Trophoblast cell (in vitro differentiated cells and primary cell): Measurements from ENCODE around the gene FHOD1.
A peak's percentile ranks its signal among the peaks of the same experiment; 100 is the strongest.

Experiments used
- DNase-seq, 2 donors: peaks; one replicate each; pipeline ENCODE4 v3.0.0-alpha.2; 2016
- H2AFZ ChIP-seq: 2 replicates; pipeline ENCODE4 v1.6.1; 2013; ENCODE audit warnings: low read length, moderate library complexity, mild to moderate bottlenecking; ENCODE audit not compliant: insufficient read depth, poor library complexity
- H2AK5ac ChIP-seq: 2 replicates; pipeline ENCODE4 v1.6.1; 2013; ENCODE audit warnings: mild to moderate bottlenecking, low read length
- H2BK120ac ChIP-seq: 2 replicates; pipeline ENCODE4 v1.6.1; 2013; ENCODE audit warnings: low read length, mild to moderate bottlenecking, moderate library complexity; ENCODE audit not compliant: insufficient read depth, poor library complexity
- H2BK12ac ChIP-seq: 2 replicates; pipeline ENCODE4 v1.6.1; 2013; ENCODE audit warnings: mild to moderate bottlenecking, low read length, moderate library complexity
- H2BK5ac ChIP-seq: 2 replicates; pipeline ENCODE4 v1.6.1; 2013; ENCODE audit warnings: low read length, low read depth, moderate library complexity, mild to moderate bottlenecking; ENCODE audit not compliant: poor library complexity
- H3K14ac ChIP-seq: 2 replicates; pipeline ENCODE4 v1.6.1; 2013; ENCODE audit warnings: mild to moderate bottlenecking, low read length
- H3K18ac ChIP-seq: 2 replicates; pipeline ENCODE4 v1.6.1; 2013; ENCODE audit warnings: mild to moderate bottlenecking, low read length
- H3K23ac ChIP-seq: 2 replicates; pipeline ENCODE4 v1.6.1; 2013; ENCODE audit warnings: low read length
- H3K27ac ChIP-seq: 2 replicates; pipeline ENCODE4 v1.5.1; 2013; ENCODE audit warnings: low read depth, mild to moderate bottlenecking, inconsistent platforms, low read length, moderate library complexity
- H3K27me3 ChIP-seq: 2 replicates; pipeline ENCODE4 v1.6.1; 2013; ENCODE audit warnings: inconsistent platforms, mild to moderate bottlenecking, low read length, moderate library complexity; ENCODE audit not compliant: insufficient read depth
- H3K36me3 ChIP-seq, 2 experiments: 1 replicate in 1 of 2; 2 replicates in 1 of 2; pipeline ENCODE4 v1.6.1; 2013; ENCODE audit warnings: low read length in 2 of 2, mild to moderate bottlenecking in 2 of 2, moderate library complexity in 1 of 2; ENCODE audit not compliant: insufficient read depth in 2 of 2, control insufficient read depth in 1 of 2
- H3K4ac ChIP-seq: 2 replicates; pipeline ENCODE4 v1.6.1; 2013; ENCODE audit warnings: low read depth, mild to moderate bottlenecking, low read length, moderate library complexity
- H3K4me1 ChIP-seq, 2 experiments: 1 replicate in 1 of 2; 2 replicates in 1 of 2; pipeline ENCODE4 v1.6.1; 2013; ENCODE audit warnings: low read length in 2 of 2, mild to moderate bottlenecking in 2 of 2, moderate library complexity in 1 of 2; ENCODE audit not compliant: insufficient read depth in 2 of 2, control insufficient read depth in 1 of 2
- H3K4me2 ChIP-seq: 2 replicates; pipeline ENCODE4 v1.6.1; 2013; ENCODE audit warnings: inconsistent platforms, mild to moderate bottlenecking, low read length, moderate library complexity
- H3K4me3 ChIP-seq: 2 replicates; pipeline ENCODE4 v1.5.1; 2013; ENCODE audit warnings: mild to moderate bottlenecking, low read depth, low read length, inconsistent platforms
- H3K79me1 ChIP-seq: one replicate; pipeline ENCODE4 v1.6.1; 2013; ENCODE audit warnings: low read length
- H3K79me2 ChIP-seq: 2 replicates; pipeline ENCODE4 v1.6.1; 2013; ENCODE audit warnings: low read length, mild to moderate bottlenecking; ENCODE audit not compliant: control insufficient read depth, insufficient read depth, poor library complexity
- H3K9ac ChIP-seq: 2 replicates; pipeline ENCODE4 v1.6.1; 2013; ENCODE audit warnings: mild to moderate bottlenecking, low read length
- H3K9me3 ChIP-seq: 2 replicates; pipeline ENCODE4 v1.6.1; 2013; ENCODE audit warnings: low read depth, mild to moderate bottlenecking, control low read depth, inconsistent platforms, low read length; ENCODE audit not compliant: insufficient read depth
- H4K12ac ChIP-seq: 2 replicates; pipeline ENCODE4 v1.6.1; 2013; ENCODE audit warnings: low read depth, mild to moderate bottlenecking, low read length, moderate library complexity
- H4K8ac ChIP-seq: 2 replicates; pipeline ENCODE4 v1.6.1; 2013; ENCODE audit warnings: low read depth, mild to moderate bottlenecking, low read length, moderate library complexity
- H4K91ac ChIP-seq: one replicate; pipeline ENCODE4 v1.6.1; 2013; ENCODE audit warnings: low read depth, mild to moderate bottlenecking, low read length, moderate library complexity
- WGBS: extraction: QIAGEN DNeasy Blood & Tissue Kit; methylation state at CpG from one replicate; pipeline ENCODE4 v1.1.7; 2013; ENCODE audit warnings: missing lambda C conversion rate; ENCODE audit not compliant: insufficient read length, insufficient coverage; ENCODE audit errors: extremely low coverage; 5-methylcytosine and 5-hydroxymethylcytosine counted together

The FHOD1 gene

DNA sequence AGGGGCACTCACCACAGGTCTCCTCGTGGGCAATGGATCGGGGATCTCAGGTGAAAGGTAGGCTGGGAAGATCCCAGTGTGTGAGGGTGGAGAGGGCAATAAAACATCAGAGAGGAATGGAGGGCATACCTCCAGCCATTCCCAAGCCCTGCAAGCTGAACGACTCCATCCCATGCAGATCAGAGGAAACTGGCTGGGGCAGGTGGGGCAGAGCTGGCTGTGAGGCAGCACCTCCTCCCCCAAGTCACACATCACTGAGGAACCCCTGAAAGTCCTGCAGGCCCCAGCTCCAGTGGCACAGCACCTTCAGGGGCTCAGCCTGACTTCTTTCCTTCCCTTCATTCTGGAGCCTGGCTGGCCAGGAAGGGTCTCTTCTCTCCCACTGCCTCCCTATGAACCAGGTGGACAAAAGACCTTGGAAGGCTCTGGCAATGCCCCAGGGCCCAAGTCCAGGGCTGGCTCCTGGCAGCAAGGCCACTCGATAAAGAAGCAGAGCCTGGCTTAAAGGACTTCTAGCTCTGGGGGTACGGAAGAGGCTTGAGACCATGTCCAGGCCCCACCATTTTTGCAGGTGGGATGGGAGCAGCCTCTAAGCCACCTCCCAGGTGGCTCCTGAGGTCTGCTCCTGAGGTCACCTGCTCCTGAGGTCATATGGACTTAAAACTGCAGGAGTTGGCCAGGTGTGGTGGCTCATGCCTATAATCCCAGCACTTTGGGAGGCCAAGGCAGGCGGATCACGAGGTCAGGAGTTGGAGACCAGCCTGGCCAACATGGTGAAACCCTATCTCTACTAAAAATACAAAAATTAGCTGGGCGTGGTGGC lies 33.9 kb downstream of the FHOD1 start:
- Histone ChIP-seq H2BK120ac (peak overlapping the region; percentile 14), H3K9me3 (peaks cover 2% of the 10 kb centered on the region), H3K4me2 (peak overlapping the region; percentile 1), H4K8ac (peak overlapping the region; percentile 17), H2AFZ (no peak overlapping the region), H4K91ac (no peak overlapping the region), H4K12ac (no peak overlapping the region), H3K23ac (no peak overlapping the region), H3K18ac (peak overlapping the region; percentile 24), H3K14ac (peak overlapping the region; percentile 34), H3K79me1 (peaks cover 6% of the 10 kb centered on the region), H3K36me3 (no peaks in the 10 kb centered on the region), H2BK12ac (peak overlapping the region; percentile 12), H3K4me3 (no peak overlapping the region), H2AK5ac (peak overlapping the region; percentile 66), H3K4ac (no peak overlapping the region), H3K9ac (no peak overlapping the region), H2BK5ac (no peak overlapping the region), H3K27ac (peak overlapping the region; percentile 72), H3K27me3 (no peaks in the 10 kb centered on the region), H3K79me2 (peaks cover 2% of the 10 kb centered on the region), H3K4me1 (peaks cover 10 to 12% of the 10 kb centered on the region in 2 experiments)
- WGBS: no CpG with 5 or more reads among the region's 8 CpGs
- DNase-seq: no peak

DNA sequence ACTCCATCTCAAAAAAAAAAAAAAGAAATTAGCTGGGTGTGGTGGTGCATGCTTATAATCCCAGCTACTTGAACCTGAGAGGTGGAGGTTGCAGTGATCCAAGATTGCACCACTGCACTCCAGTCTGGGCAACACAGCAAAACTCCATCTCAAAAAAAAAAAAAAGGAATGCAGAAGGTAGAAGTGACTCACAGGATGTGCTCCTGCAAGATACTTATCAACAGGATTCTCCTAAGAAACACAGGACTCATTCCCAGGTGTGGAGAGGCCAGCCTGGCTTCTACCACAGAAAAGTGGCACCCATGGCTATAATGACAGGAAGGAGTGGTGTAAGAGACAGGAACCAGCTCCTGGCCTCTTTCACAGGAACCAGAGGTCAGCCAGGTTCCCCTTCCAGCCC lies 34.5 kb downstream of the FHOD1 start:
- Histone ChIP-seq H3K9me3 (peaks cover 2% of the 10 kb centered on the region), H3K4me2 (peak overlapping the region; percentile 1), H3K27me3 (no peaks in the 10 kb centered on the region), H4K12ac (no peak overlapping the region), H2AFZ (no peak overlapping the region), H2BK12ac (no peak overlapping the region), H2BK120ac (no peak overlapping the region), H3K4me1 (peaks cover 14 to 19% of the 10 kb centered on the region in 2 experiments), H3K79me1 (peaks cover 6% of the 10 kb centered on the region), H3K79me2 (peaks cover 2% of the 10 kb centered on the region), H3K18ac (no peak overlapping the region), H3K4ac (no peak overlapping the region), H3K9ac (no peak overlapping the region), H3K14ac (no peak overlapping the region), H3K4me3 (no peak overlapping the region), H4K91ac (no peak overlapping the region), H3K27ac (peak overlapping the region; percentile 72), H3K23ac (no peak overlapping the region), H2AK5ac (no peak overlapping the region), H4K8ac (no peak overlapping the region), H3K36me3 (no peaks in the 10 kb centered on the region), H2BK5ac (no peak overlapping the region)
- DNase-seq: peak; percentile 66 to 84

DNA sequence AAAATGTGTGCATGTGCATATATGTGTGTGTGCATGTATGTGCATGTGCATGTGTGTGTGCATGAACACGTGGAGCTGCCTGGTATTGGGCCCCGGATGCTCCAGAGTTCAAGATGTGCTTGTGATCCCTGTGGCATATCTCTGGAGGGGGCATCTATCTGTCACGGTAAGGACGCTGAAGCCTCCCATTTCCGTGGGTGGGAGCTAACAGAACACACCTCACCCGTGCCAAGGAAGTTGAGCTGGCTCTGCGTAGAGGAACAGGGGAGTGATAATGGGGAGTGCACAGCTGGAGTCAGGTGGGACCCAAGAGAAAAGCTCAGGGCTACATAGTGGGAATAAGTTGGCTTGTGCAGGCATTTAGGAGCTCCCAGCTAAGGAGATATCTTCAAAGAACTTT lies 35.6 kb downstream of the FHOD1 start:
- Histone ChIP-seq H3K4me3 (no peak overlapping the region), H2AFZ (no peak overlapping the region), H3K79me2 (peaks cover 2% of the 10 kb centered on the region), H2AK5ac (no peak overlapping the region), H3K9ac (no peak overlapping the region), H4K91ac (no peak overlapping the region), H3K14ac (no peak overlapping the region), H3K4me2 (no peak overlapping the region), H2BK5ac (no peak overlapping the region), H3K4me1 (peaks cover 25 to 30% of the 10 kb centered on the region in 2 experiments), H3K23ac (no peak overlapping the region), H3K36me3 (no peaks in the 10 kb centered on the region), H3K27ac (no peak overlapping the region), H3K79me1 (peaks cover 12% of the 10 kb centered on the region), H3K18ac (no peak overlapping the region), H3K9me3 (peaks cover 2% of the 10 kb centered on the region), H4K8ac (no peak overlapping the region), H2BK120ac (no peak overlapping the region), H3K4ac (no peak overlapping the region), H4K12ac (no peak overlapping the region), H3K27me3 (no peaks in the 10 kb centered on the region), H2BK12ac (no peak overlapping the region)
- DNase-seq: no peak
- no CpG with 5 or more reads among the region's 7 CpGs for WGBS

GRCh38 chr16:67210069-67210937 lies 37.0 kb downstream of the FHOD1 start:
- no peak overlapping the region for H2AK5ac ChIP-seq
- no CpG with 5 or more reads among the region's 25 CpGs for WGBS
- no peak overlapping the region for H3K4ac ChIP-seq
- peaks cover 2% of the 10 kb centered on the region for H3K9me3 ChIP-seq
- no peak overlapping the region for H3K14ac ChIP-seq
- H3K79me1 ChIP-seq: peaks cover 15% of the 10 kb centered on the region
- no peak overlapping the region for H2BK5ac ChIP-seq
- peaks cover 2% of the 10 kb centered on the region for H3K79me2 ChIP-seq
- no peaks in the 10 kb centered on the region for H3K27me3 ChIP-seq
- no peak overlapping the region for H3K27ac ChIP-seq
- DNase-seq: no peak
- no peak overlapping the region for H3K4me2 ChIP-seq
- no peak overlapping the region for H4K8ac ChIP-seq
- H3K23ac ChIP-seq: no peak overlapping the region
- H3K9ac ChIP-seq: no peak overlapping the region
- no peak overlapping the region for H3K18ac ChIP-seq
- H3K36me3 ChIP-seq: no peaks in the 10 kb centered on the region
- H2BK12ac ChIP-seq: no peak overlapping the region
- H2AFZ ChIP-seq: no peak overlapping the region
- H3K4me1 ChIP-seq: peaks cover 30 to 35% of the 10 kb centered on the region in 2 experiments
- no peak overlapping the region for H2BK120ac ChIP-seq
- H4K12ac ChIP-seq: no peak overlapping the region
- H3K4me3 ChIP-seq: no peak overlapping the region
- no peak overlapping the region for H4K91ac ChIP-seq
